Suppressor macrophage treated with lipopolysaccharide for 1 hour (primary cell): ENCODE data around the gene ZNF831.

ENCODE experiments used
- DNase-seq, 3 donors: peaks; one replicate each; pipeline ENCODE4 v3.0.0-alpha.2; 2020 to 2022

Gene ZNF831

GRCh38 chr20:59141818-59142581 lies 21.6 kb upstream of the ZNF831 start:
- DNase-seq, result peak in 2 of 3 donors; percentile 5 to 45

DNA sequence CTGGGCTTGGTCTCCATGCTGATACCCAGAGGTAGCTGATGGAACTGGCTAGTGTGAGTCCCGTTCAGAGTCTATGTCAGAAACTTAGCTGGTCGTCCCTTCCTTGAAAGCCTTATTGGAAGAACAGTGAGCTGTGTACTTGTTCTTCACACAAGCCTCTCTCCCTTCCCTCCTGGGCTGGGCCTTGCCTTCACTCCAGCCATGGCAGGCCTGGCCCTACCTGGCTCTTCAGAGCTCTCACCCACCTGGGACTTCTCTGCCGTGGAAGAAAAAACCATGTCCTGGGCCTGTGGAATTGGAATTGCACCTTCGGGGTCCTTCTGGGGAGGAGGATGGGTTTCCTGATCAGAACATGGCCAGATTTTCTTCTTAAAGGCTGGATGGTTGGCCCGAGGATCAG lies 20.3 kb upstream of the ZNF831 start:
- no peak for DNase-seq

- no peak for DNase-seq
Observed at GRCh38 chr20:59144179-59144830, 19.3 kb upstream of the ZNF831 start.

GRCh38 chr20:59144831-59145196 lies 18.8 kb upstream of the ZNF831 start:
- no peak for DNase-seq

DNA sequence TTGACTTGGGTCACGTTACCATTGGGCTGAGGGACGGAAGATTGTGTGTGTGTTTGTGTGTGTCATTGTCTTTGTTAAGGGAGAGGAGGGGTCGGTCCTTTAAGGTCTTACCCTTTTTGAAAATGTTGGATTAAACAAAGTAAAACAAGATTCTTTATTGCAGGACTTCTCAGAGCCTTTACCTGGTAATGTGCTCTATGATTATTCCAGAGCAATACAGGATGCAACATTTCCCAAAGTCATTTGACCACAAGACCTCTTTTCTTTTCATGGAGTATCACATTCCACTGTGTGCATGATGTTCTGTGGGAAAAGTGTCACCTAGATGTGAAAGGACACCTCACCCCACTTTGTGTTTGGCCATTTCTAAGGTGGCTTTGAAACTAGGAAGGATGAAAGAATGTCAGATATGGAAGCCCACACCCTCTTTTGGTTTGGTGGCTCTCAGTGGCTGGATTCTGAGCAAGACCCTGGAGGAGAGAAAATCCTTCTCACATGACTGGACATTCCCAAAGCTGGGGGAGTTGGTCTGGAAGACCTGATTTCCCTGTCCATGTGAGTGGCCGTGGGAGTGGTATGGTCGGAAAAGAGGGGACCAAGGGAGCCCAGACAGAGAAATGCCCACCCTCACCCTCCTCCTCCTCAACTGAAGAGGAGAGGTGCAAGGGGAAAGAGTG lies 18.2 kb upstream of the ZNF831 start:
- no peak for DNase-seq

- no peak for DNase-seq
Observed at GRCh38 chr20:59145924-59146779, 17.5 kb upstream of the ZNF831 start.

DNA sequence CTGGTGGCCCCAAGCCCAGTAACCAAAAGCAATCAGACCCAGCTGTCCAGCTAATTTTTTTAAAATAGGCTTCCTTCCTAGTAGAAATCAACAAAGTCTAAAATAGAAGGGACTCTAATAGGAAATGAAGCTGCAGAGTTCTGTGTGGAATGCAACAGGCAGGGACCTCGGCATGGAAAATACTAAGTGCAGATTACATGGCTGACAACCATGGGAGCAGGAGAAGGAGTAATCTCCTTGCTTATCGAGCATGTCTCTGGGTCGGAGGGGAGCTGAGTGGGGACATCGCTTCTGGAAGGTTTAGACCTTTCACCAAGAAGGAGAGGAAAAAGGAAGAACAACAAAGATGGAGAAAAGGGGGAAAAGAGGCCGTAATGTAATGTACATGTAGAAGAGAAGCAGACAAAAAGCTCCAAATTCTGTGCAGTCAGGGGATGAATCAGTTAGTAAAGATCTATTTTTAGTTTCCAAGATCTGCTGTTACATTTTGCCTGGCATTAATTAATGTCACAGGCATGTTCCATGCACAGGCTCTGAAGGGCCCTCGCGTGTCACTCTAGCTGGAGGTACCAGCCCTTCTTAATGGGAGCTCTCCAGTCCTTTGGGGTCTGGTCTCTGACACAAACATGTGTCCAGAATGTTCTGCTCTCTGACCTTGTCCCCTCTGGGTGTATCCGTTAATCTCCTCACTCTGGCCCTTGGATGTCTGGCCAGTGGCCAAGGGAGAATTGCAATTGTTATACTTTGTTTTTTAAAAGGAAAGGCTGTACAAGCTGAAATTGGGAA lies 16.6 kb upstream of the ZNF831 start:
- DNase-seq, result no peak

DNA sequence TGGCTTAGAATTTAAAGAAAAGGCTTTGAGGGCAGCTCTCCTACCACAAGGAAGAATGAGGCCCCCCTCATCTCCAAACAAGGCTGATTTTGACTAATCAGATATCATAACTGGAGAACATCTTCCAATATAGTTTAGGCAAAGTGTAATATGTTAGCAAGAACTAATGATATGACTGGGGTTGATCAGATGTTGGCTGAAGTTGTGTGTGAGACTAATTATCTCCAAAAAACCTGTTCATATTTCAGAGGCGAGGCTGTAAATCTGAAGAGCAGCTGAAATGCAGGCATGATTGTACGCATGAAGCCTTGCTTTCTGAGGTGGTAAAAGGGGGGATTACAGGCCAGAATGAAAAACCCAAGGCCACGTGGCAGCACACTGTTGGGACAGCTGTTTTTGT lies 16.0 kb upstream of the ZNF831 start:
- no peak for DNase-seq

- no peak for DNase-seq
Observed at GRCh38 chr20:59148701-59149493, 14.7 kb upstream of the ZNF831 start.

GRCh38 chr20:59149678-59150504 lies 13.7 kb upstream of the ZNF831 start:
- no peak for DNase-seq

- DNase-seq, result no peak
Observed at GRCh38 chr20:59150821-59151251, 12.8 kb upstream of the ZNF831 start.

DNA sequence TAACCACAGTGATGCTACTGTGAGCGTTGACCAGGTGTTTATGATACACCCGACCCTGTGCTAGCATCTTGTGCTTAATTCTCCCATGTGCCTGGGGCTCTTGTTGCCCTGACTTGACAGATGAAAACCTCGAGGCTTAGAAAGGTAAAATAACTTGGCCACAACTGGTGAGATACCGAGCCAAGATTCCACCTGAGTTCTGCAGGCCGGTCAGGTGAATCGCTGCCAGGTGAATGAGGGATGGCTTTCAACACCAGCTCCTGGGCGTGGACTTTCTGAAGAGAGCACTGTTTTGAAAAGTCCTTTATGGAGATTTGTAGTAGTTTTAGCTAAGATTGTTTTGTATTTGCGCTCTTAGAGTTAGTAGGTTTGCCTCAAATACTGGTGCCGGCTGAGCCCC lies 12.2 kb upstream of the ZNF831 start:
- no peak for DNase-seq

DNA sequence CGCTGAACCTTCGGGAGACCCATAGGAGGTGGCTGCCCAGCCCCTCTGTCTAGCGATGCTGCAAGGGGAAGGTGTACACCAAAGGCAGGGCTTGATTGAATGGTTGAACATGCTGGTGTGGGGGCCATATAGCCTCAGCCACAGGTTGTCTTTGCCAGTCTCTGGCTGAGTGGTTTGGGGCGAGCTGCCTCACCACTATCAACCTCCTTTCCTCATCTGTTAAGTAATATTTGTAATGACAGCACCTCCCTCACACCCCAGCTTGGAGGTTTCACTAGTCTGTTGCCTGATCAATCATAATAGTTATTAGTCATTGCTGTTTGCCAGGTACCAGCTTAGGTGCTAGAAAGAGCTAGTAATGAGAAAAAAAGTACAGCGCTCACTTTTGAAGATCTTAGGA lies 11.8 kb upstream of the ZNF831 start:
- no peak for DNase-seq

DNA sequence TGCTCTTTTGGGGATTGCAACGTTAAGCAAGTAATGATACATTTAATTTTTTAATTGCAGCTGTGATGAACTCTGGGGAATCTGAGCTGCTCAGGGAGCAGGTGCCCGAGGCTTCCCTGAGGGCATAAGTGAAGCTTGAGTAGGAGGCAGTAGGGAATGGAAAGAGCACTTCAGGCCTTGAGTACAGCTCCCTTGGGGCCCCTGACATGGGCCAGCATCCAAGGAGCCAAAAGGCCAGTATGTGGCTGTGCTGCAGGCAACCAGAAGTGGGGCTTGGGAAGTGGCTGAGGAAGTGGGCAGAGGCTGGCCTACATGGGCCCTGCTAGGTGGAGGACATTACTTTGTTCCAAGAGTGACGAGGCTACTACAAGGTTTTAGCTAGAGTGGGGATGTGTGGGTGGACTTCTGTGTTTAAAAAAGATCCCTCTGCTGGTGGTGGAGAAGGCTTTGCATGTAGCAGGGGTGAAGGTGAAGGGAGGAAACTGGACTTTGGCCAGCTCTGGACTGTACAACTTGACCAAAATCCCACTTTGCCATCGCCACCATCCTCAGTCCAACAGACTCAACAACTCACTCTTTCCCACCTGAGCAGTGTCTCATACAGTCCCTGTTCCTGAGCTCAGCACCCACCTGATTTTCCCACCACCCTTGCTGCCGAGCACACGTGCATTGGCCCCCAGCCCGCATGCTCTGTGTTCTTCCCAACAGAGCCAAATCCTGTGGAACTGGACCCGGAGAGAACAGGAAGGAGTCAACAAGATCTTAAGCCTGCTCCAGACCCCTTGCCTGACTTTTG lies 10.9 kb upstream of the ZNF831 start:
- no peak for DNase-seq

DNA sequence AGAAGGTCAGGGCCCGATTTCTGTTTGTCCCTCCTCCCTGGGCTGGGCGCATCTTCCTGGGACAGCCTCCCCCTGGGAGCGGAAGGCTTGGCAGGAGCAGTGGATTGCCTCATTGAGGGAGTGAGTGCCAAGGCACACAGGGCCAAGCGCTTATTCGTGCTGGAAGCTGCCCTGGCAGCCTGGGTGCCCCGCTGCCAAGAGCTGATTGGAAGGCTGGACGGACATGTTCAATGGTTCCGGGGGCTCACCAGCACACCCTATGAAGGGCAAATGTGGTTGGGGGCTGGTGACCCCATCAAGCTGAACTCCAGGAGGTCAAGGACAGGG lies 10.3 kb upstream of the ZNF831 start:
- DNase-seq, result no peak

- DNase-seq, result no peak
Observed at GRCh38 chr20:59153832-59154231, 9.8 kb upstream of the ZNF831 start.

GRCh38 chr20:59154317-59155013 lies 9.2 kb upstream of the ZNF831 start:
- no peak for DNase-seq

DNA sequence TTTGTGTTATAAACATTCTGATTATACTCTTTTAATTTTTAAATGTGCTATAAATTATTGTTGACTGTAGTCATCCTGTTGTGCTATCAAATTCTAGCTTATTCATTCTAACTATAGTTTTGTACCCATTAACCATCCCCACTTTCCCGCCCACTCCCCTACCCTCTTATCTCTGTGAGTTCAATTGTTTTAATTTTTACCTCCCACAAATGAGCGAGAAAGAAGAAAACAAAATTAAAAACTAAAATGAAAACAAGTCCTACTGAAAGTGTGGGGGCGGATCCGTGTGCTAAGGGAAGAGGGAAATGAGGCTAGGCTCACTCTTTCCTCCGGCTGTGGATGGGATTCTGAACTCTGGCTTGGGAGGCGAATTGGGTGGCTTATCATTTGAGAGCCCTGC lies 6.6 kb upstream of the ZNF831 start:
- no peak for DNase-seq

- DNase-seq, result no peak
Observed at GRCh38 chr20:59157531-59157930, 6.1 kb upstream of the ZNF831 start.
